CD4-positive, alpha-beta T cell (primary cell): Measurements from ENCODE around the gene RBM39. TPM values are rescaled to one million over a fixed set of nuclear protein-coding genes. Genes with fewer than 3 reads are reported as not detected.
A peak's percentile ranks its signal among the peaks of the same experiment; 100 is the strongest.

Source experiments
- ATAC-seq: fragments of 200-7000 bp; cut with Tn5 transposase; one replicate; pipeline ENCODE4 v1.10.0; 2022; ENCODE audit warnings: mild to moderate bottlenecking; ENCODE audit not compliant: poor library complexity
- CTCF ChIA-PET: fragments of 350-600 bp; sonication (Branson Sonifier 250); formaldehyde crosslinking; loops from one replicate; lab custom pipeline; 2021; ENCODE audit warnings: antibody characterized with exemption, inconsistent platforms; lab: Charles Lee
- POLR2A ChIA-PET: fragments of 350-600 bp; sonication (Branson Sonifier 250); formaldehyde crosslinking; loops from one replicate; lab custom pipeline; 2021; ENCODE audit warnings: antibody characterized with exemption, inconsistent platforms; lab: Charles Lee
- DNase-seq, 14 experiments: peaks; one replicate each; pipeline ENCODE4 v3.0.0-alpha.2; 2013 to 2020; ENCODE audit warnings: mixed read lengths in 2 of 14
- H3K27ac ChIP-seq, 2 donors: one replicate each; pipeline versions ENCODE4 v1.5.1 to v1.7.0; 2013; ENCODE audit warnings: low read length in 2 of 2, low read depth in 1 of 2, mild to moderate bottlenecking in 1 of 2
- H3K27me3 ChIP-seq, 2 experiments: 1 replicate in 1 of 2; 2 replicates in 1 of 2; pipeline versions ENCODE4 v1.6.1 to v1.7.0; 2013; ENCODE audit warnings: low read length in 2 of 2, control low read depth in 1 of 2, mild to moderate bottlenecking in 1 of 2, moderate library complexity in 1 of 2; ENCODE audit not compliant: insufficient read depth in 2 of 2, control insufficient read depth in 1 of 2
- H3K36me3 ChIP-seq: one replicate; pipeline ENCODE4 v1.6.1; 2013; ENCODE audit warnings: low read length, control low read depth; ENCODE audit not compliant: insufficient read depth
- H3K4me1 ChIP-seq: one replicate; pipeline ENCODE4 v1.6.1; 2013; ENCODE audit warnings: low read length, control low read depth; ENCODE audit not compliant: insufficient read depth
- H3K4me3 ChIP-seq: one replicate; pipeline ENCODE4 v1.5.1; 2013; ENCODE audit warnings: mild to moderate bottlenecking, low read length, moderate library complexity
- H3K9me3 ChIP-seq, 2 experiments: 1 replicate in 1 of 2; 2 replicates in 1 of 2; pipeline versions ENCODE4 v1.6.1 to v1.7.0; 2013; ENCODE audit warnings: low read length in 2 of 2, mild to moderate bottlenecking in 2 of 2, control low read depth in 1 of 2, moderate library complexity in 1 of 2; ENCODE audit not compliant: control insufficient read depth in 1 of 2, insufficient read depth in 1 of 2
- H3K27ac Mint-ChIP-seq: one replicate; pipeline ENCODE4 v1.8.0; 2020; ENCODE audit warnings: mixed read lengths
- H3K27me3 Mint-ChIP-seq: one replicate; pipeline ENCODE4 v1.8.0; 2021; ENCODE audit warnings: mixed read lengths
- H3K36me3 Mint-ChIP-seq: one replicate; pipeline ENCODE4 v1.8.0; 2021; ENCODE audit warnings: low read depth, mixed read lengths
- H3K4me1 Mint-ChIP-seq: one replicate; pipeline ENCODE4 v1.8.0; 2021; ENCODE audit warnings: low read depth, mixed read lengths
- H3K4me3 Mint-ChIP-seq: one replicate; pipeline ENCODE4 v1.8.0; 2020; ENCODE audit warnings: mild to moderate bottlenecking, mixed read lengths
- H3K9me3 Mint-ChIP-seq: one replicate; pipeline ENCODE4 v1.8.0; 2020; ENCODE audit warnings: mixed read lengths
- CTCF ChIP-seq: fragments of 200-600 bp; IDR thresholded peaks from one replicate; pipeline ENCODE4 v1.8.0; 2022; ENCODE audit warnings: antibody characterized with exemption, mild to moderate bottlenecking
- intact Hi-C, 2 experiments: fragments of 100-400 bp; cut with DNase I in 1 of 2; cut with micrococcal nuclease in 1 of 2; formaldehyde crosslinking; loops; one replicate each; pipeline versions ENCODE4 v1.15.1 to v1.9.0; 2023 to 2025; cut with DNase I, micrococcal nuclease
- total RNA-seq, 174 experiments: library from RNA in 2 of 174; stranded (reverse) in 2 of 174; gene quantifications; one replicate each; pipeline ENCODE4 v1.2.3 and lab custom pipeline; 2021 to 2026

RBM39 gene
- total RNA-seq, 2 experiments from 2014 or later, result 1,057 to 1,091 TPM

- no peak for ATAC-seq
- intact Hi-C loops, result loop anchor here (10.0 kb wide), 2 partner anchors 50 to 320 kb away; partner anchors contain the start of gene CEP250 (in 1 of the 2)
- Mint-ChIP-seq H3K27me3 (no peaks in the 10 kb centered on the region), H3K4me3 (peak overlapping the region; percentile 97), H3K27ac (peak overlapping the region; percentile 96), H3K4me1 (peaks cover 78% of the 10 kb centered on the region), H3K36me3 (peaks cover 66% of the 10 kb centered on the region), H3K9me3 (peaks cover 3% of the 10 kb centered on the region)
- Histone ChIP-seq H3K27ac (peak overlapping the region in 1 of 2 donors; percentile 7), H3K36me3 (peaks cover 26% of the 10 kb centered on the region), H3K9me3 (no peaks in the 10 kb centered on the region), H3K4me3 (no peak overlapping the region), H3K27me3 (no peaks in the 10 kb centered on the region), H3K4me1 (peaks cover 73% of the 10 kb centered on the region)
- ChIA-PET POLR2A (interaction anchor here (1.0 to 4.3 kb wide), 3 partner anchors 32 to 180 kb away, joined by 3 to 67 read pairs (median 3); partner anchors contain the start of genes RBM39 and SCAND1), CTCF (interaction anchor here (1.3 to 4.5 kb wide), 2 partner anchors 26 to 35 kb away, joined by 3 to 17 read pairs; no protein-coding TSS in a partner anchor)
- TF ChIP-seq CTCF, result no peak
- no peak for DNase-seq
Measured at GRCh38 chr20:35774391-35774790, 32.3 kb upstream of the RBM39 start.

- ChIA-PET CTCF (interaction anchor here (3.4 to 4.5 kb wide), 2 partner anchors 30 to 34 kb away, joined by 17 to 32 read pairs; partner anchors contain the start of gene RBM39), POLR2A (interaction anchor here (0.6 to 15.8 kb wide), 9 partner anchors 33 to 317 kb away, joined by 3 to 891 read pairs (median 8); partner anchors contain the start of genes CPNE1, RBM12, RBM39 and SCAND1)
- no peaks in the 10 kb centered on the region for H3K27me3 Mint-ChIP-seq
- H3K27ac ChIP-seq, result peak overlapping the region; percentile 83 to 96
- peaks cover 79% of the 10 kb centered on the region for H3K4me1 ChIP-seq
- H3K4me3 ChIP-seq, result peak overlapping the region; percentile 79
- H3K4me1 Mint-ChIP-seq, result peaks cover 80% of the 10 kb centered on the region
- no peak for TF ChIP-seq CTCF
- H3K9me3 ChIP-seq, result no peaks in the 10 kb centered on the region
- H3K27me3 ChIP-seq, result no peaks in the 10 kb centered on the region
- peaks cover 18% of the 10 kb centered on the region for H3K36me3 ChIP-seq
- peaks cover 57% of the 10 kb centered on the region for H3K36me3 Mint-ChIP-seq
- H3K9me3 Mint-ChIP-seq, result peaks cover 3% of the 10 kb centered on the region
- no peak for ATAC-seq
- peak overlapping the region; percentile 96 for H3K27ac Mint-ChIP-seq
- peak overlapping the region; percentile 97 for H3K4me3 Mint-ChIP-seq
- intact Hi-C loops, result loop anchor here (10.0 kb wide), 2 partner anchors 48 to 318 kb away; partner anchors contain the start of gene CEP250 (in 1 of the 2)
- peak in 10 of 14 experiments; percentile 5 to 81 (median 29) for DNase-seq
Measured at GRCh38 chr20:35773154-35773751, 31.2 kb upstream of the RBM39 start.

GRCh38 chr20:35772563-35773058 lies 30.6 kb upstream of the RBM39 start:
- Histone ChIP-seq H3K36me3 (peaks cover 15% of the 10 kb centered on the region), H3K4me1 (peaks cover 84% of the 10 kb centered on the region), H3K9me3 (no peaks in the 10 kb centered on the region), H3K4me3 (peak overlapping the region; percentile 79), H3K27ac (peak overlapping the region; percentile 83 to 96), H3K27me3 (no peaks in the 10 kb centered on the region)
- H3K36me3 Mint-ChIP-seq, result peaks cover 51% of the 10 kb centered on the region
- DNase-seq (no peak), ATAC-seq (no peak)
- CTCF ChIA-PET, result interaction anchor here (1.0 to 4.5 kb wide), 4 partner anchors 29 to 182 kb away, joined by 3 to 32 read pairs (median 10); partner anchors contain the start of genes RBM39 and SCAND1
- POLR2A ChIA-PET, result interaction anchor here (0.6 to 15.8 kb wide), 19 partner anchors 8 to 318 kb away, joined by 3 to 891 read pairs (median 6); partner anchors contain the start of genes CEP250, CPNE1, NFS1 and RBM12
- TF ChIP-seq CTCF, result no peak
- peak overlapping the region; percentile 97 for H3K4me3 Mint-ChIP-seq
- H3K27me3 Mint-ChIP-seq, result no peaks in the 10 kb centered on the region
- H3K27ac Mint-ChIP-seq, result peak overlapping the region; percentile 96
- intact Hi-C loops, result loop anchor here (1.0 to 10.0 kb wide), 4 partner anchors 30 to 318 kb away; partner anchors contain the start of genes CEP250 (in 1 of the 2) and RBM39 (in 1 of the 2)
- H3K4me1 Mint-ChIP-seq, result peaks cover 78% of the 10 kb centered on the region
- H3K9me3 Mint-ChIP-seq, result peaks cover 3% of the 10 kb centered on the region
